Liver (tissue), 3 donors: Measurements from ENCODE around the gene SMAP1.

Source experiments
- GABPA ChIP-seq, 2 donors: IDR thresholded peaks in 1 of 2; conservative IDR thresholded peaks in 1 of 2; 2 replicates each; pipeline ENCODE4 v1.6.1; 2016; ENCODE audit warnings: antibody characterized with exemption in 2 of 2, mild to moderate bottlenecking in 1 of 2, moderate library complexity in 1 of 2
- HNF4G ChIP-seq: IDR thresholded peaks from 2 replicates; pipeline ENCODE4 v1.6.1; 2016; ENCODE audit warnings: antibody characterized with exemption
- RXRA ChIP-seq, 2 donors: IDR thresholded peaks; 2 replicates each; pipeline ENCODE4 v1.6.1; 2017 to 2018; ENCODE audit warnings: antibody characterized with exemption in 2 of 2, mild to moderate bottlenecking in 1 of 2
- TAF1 ChIP-seq: conservative IDR thresholded peaks from 2 replicates; pipeline ENCODE4 v1.6.1; 2016; ENCODE audit warnings: antibody characterized with exemption, mild to moderate bottlenecking
- YY1 ChIP-seq: IDR thresholded peaks from 2 replicates; pipeline ENCODE4 v1.6.1; 2016; ENCODE audit warnings: antibody characterized with exemption, mild to moderate bottlenecking
- TF ChIP-seq, protein P1 (sequence below): IDR thresholded peaks from 2 replicates; pipeline ENCODE4 v1.6.1; 2016; ENCODE audit warnings: antibody characterized with exemption, mild to moderate bottlenecking
- TF ChIP-seq, protein P2 (sequence below): fragments of 150-350 bp; IDR thresholded peaks from 2 replicates; pipeline ENCODE4 v1.5.1; 2017; ENCODE audit warnings: improper control_type of control experiment, low read depth, low read length; ENCODE audit not compliant: missing input control
- TF ChIP-seq, protein P3 (sequence below): IDR thresholded peaks from 2 replicates; pipeline ENCODE4 v1.6.1; 2016; ENCODE audit warnings: antibody characterized with exemption
- donor health status: healthy.
- donor health status: healthy.

DNA sequence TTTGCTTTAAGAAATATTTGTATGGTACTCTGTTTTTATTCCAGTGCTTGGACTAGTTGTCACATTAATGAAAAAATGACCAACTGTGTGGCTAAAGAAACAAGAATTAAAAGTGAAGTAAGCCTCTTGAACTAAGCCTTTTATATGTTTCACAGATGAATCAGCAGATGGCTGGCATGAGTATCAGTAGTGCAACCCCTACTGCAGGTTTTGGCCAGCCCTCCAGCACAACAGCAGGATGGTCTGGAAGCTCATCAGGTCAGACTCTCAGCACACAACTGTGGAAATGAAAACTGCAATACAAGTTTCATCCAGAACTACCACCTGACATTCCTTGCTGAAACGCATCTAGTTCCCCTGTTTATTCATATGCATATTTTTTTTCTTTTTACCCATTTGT lies 192.4 kb downstream of the SMAP1 start:
- TF ChIP-seq, protein P1, sequence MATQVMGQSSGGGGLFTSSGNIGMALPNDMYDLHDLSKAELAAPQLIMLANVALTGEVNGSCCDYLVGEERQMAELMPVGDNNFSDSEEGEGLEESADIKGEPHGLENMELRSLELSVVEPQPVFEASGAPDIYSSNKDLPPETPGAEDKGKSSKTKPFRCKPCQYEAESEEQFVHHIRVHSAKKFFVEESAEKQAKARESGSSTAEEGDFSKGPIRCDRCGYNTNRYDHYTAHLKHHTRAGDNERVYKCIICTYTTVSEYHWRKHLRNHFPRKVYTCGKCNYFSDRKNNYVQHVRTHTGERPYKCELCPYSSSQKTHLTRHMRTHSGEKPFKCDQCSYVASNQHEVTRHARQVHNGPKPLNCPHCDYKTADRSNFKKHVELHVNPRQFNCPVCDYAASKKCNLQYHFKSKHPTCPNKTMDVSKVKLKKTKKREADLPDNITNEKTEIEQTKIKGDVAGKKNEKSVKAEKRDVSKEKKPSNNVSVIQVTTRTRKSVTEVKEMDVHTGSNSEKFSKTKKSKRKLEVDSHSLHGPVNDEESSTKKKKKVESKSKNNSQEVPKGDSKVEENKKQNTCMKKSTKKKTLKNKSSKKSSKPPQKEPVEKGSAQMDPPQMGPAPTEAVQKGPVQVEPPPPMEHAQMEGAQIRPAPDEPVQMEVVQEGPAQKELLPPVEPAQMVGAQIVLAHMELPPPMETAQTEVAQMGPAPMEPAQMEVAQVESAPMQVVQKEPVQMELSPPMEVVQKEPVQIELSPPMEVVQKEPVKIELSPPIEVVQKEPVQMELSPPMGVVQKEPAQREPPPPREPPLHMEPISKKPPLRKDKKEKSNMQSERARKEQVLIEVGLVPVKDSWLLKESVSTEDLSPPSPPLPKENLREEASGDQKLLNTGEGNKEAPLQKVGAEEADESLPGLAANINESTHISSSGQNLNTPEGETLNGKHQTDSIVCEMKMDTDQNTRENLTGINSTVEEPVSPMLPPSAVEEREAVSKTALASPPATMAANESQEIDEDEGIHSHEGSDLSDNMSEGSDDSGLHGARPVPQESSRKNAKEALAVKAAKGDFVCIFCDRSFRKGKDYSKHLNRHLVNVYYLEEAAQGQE, result no peak
- TF ChIP-seq, protein P2, sequence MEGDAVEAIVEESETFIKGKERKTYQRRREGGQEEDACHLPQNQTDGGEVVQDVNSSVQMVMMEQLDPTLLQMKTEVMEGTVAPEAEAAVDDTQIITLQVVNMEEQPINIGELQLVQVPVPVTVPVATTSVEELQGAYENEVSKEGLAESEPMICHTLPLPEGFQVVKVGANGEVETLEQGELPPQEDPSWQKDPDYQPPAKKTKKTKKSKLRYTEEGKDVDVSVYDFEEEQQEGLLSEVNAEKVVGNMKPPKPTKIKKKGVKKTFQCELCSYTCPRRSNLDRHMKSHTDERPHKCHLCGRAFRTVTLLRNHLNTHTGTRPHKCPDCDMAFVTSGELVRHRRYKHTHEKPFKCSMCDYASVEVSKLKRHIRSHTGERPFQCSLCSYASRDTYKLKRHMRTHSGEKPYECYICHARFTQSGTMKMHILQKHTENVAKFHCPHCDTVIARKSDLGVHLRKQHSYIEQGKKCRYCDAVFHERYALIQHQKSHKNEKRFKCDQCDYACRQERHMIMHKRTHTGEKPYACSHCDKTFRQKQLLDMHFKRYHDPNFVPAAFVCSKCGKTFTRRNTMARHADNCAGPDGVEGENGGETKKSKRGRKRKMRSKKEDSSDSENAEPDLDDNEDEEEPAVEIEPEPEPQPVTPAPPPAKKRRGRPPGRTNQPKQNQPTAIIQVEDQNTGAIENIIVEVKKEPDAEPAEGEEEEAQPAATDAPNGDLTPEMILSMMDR, result no peak
- TF ChIP-seq TAF1, result no peak
- TF ChIP-seq, protein P3, sequence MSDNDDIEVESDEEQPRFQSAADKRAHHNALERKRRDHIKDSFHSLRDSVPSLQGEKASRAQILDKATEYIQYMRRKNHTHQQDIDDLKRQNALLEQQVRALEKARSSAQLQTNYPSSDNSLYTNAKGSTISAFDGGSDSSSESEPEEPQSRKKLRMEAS, result no peak
- TF ChIP-seq HNF4G, result no peak
- TF ChIP-seq YY1, result no peak
- no peak for TF ChIP-seq GABPA (IDR thresholded peaks at IDR 0.05 in 1 of 2, conservative IDR thresholded peaks at IDR 0.05 in 1 of 2)
- no peak for TF ChIP-seq RXRA (IDR thresholded peaks at IDR 0.05)
